Epithelial cell of prostate (primary cell): ENCODE data around the gene NRP2.

Experiments used
- DNase-seq: peaks from one replicate; pipeline ENCODE4 v3.0.0-alpha.2; 2011; ENCODE audit warnings: low read depth, low spot score
- H3K27ac ChIP-seq: fragments of 450-650 bp; 2 replicates; pipeline ENCODE4 v1.5.1; 2017; ENCODE audit warnings: mild to moderate bottlenecking

Gene NRP2

GRCh38 chr2:205682239-205682970, at the start of gene NRP2:
NRP2 (plus strand) TSS chr2:205682501; CDS start chr2:205683291, 790 bp downstream.
- H3K27ac ChIP-seq, result peak within 1 kb of the TSS; percentile 47
- no peak for DNase-seq

GRCh38 chr2:205633994-205634393, 48.3 kb upstream of the NRP2 start:
- H3K27ac ChIP-seq, result no peak overlapping the region
- DNase-seq, result no peak

GRCh38 chr2:205636549-205637319, 45.6 kb upstream of the NRP2 start:
- DNase-seq, result no peak
- H3K27ac ChIP-seq, result no peak overlapping the region

GRCh38 chr2:205637320-205637602, 45.0 kb upstream of the NRP2 start:
- no peak overlapping the region for H3K27ac ChIP-seq
- DNase-seq, result no peak

- no peak for DNase-seq
- peak overlapping the region; percentile 45 for H3K27ac ChIP-seq
Measured at GRCh38 chr2:205637779-205638503, 44.4 kb upstream of the NRP2 start.

- no peak overlapping the region for H3K27ac ChIP-seq
- DNase-seq, result no peak
Measured at GRCh38 chr2:205640716-205641115, 41.6 kb upstream of the NRP2 start.

- H3K27ac ChIP-seq, result no peak overlapping the region
- DNase-seq, result no peak
Measured at GRCh38 chr2:205642599-205643356, 39.5 kb upstream of the NRP2 start.

- no peak overlapping the region for H3K27ac ChIP-seq
- DNase-seq, result no peak
Measured at GRCh38 chr2:205643391-205643885, 38.9 kb upstream of the NRP2 start.

GRCh38 chr2:205644018-205644417, 38.3 kb upstream of the NRP2 start:
- no peak for DNase-seq
- no peak overlapping the region for H3K27ac ChIP-seq

- no peak for DNase-seq
- H3K27ac ChIP-seq, result no peak overlapping the region
Measured at GRCh38 chr2:205646680-205647079, 35.6 kb upstream of the NRP2 start.

GRCh38 chr2:205650450-205650849, 31.9 kb upstream of the NRP2 start:
- no peak overlapping the region for H3K27ac ChIP-seq
- no peak for DNase-seq

GRCh38 chr2:205650931-205651330, 31.4 kb upstream of the NRP2 start:
- DNase-seq, result no peak

GRCh38 chr2:205651719-205652118, 30.6 kb upstream of the NRP2 start:
- DNase-seq, result no peak
- H3K27ac ChIP-seq, result no peak overlapping the region

More at GRCh38 chr2:205650931-205651330, 31.4 kb upstream of the NRP2 start:
- no peak overlapping the region for H3K27ac ChIP-seq

- DNase-seq, result no peak
Measured at GRCh38 chr2:205654878-205655605, 27.3 kb upstream of the NRP2 start.

GRCh38 chr2:205655779-205656456, 26.4 kb upstream of the NRP2 start:
- no peak for DNase-seq
- H3K27ac ChIP-seq, result no peak overlapping the region

More at GRCh38 chr2:205654878-205655605, 27.3 kb upstream of the NRP2 start:
- no peak overlapping the region for H3K27ac ChIP-seq

- DNase-seq, result no peak
- no peak overlapping the region for H3K27ac ChIP-seq
Measured at GRCh38 chr2:205656461-205656860, 25.8 kb upstream of the NRP2 start.

GRCh38 chr2:205656941-205657340, 25.4 kb upstream of the NRP2 start:
- no peak overlapping the region for H3K27ac ChIP-seq

GRCh38 chr2:205657579-205657978, 24.7 kb upstream of the NRP2 start:
- H3K27ac ChIP-seq, result no peak overlapping the region
- DNase-seq, result no peak

More at GRCh38 chr2:205656941-205657340, 25.4 kb upstream of the NRP2 start:
- DNase-seq, result no peak

- H3K27ac ChIP-seq, result peak overlapping the region; percentile 21
- DNase-seq, result no peak
Measured at GRCh38 chr2:205658068-205658467, 24.2 kb upstream of the NRP2 start.
